ENCODE data around the gene OCA2. TPM values are rescaled to one million over a fixed set of nuclear protein-coding genes. Genes with fewer than 3 reads are reported as not detected.

OCA2 gene
- total RNA-seq, 1 donor from 2014 or later: 2.8 TPM

DNA sequence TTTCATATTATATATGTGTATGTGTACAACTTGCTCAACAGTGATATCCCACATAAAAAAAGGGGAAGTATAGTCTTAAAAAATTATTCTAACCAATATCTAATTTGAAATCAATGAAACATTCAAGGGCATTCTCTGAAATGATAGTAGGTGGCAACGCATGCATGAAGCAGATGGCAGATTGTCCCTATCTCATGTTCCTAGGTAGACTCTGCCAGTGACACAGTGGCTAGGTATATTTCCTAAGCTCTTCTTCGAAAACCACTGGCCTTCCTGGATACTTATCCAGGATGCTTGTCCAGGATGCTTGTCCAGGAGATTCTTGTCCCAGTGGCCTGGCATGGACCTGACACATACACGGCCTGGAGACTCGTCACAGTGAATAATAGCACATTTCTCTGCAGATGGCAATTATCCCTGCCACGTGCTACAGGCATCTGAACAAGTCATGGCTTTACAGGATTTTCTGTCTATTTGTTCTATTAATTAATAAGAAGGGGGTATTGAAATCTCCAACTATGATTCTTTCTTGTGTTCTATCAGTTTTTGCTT lies 54.9 kb downstream of the OCA2 start:
- Mint-ChIP-seq H3K27ac (no peak overlapping the region), H3K36me3 (no peaks in the 10 kb centered on the region), H3K4me1 (ENCODE audit: unreplicated experiment) (peaks cover 8% of the 10 kb centered on the region), H3K4me3 (no peak overlapping the region), H3K27me3 (no peaks in the 10 kb centered on the region), H3K9me3 (peaks cover 11% of the 10 kb centered on the region)
- no peak for DNase-seq (ENCODE audit: extremely low spot score, unreplicated experiment)
- TF ChIP-seq, protein P1, sequence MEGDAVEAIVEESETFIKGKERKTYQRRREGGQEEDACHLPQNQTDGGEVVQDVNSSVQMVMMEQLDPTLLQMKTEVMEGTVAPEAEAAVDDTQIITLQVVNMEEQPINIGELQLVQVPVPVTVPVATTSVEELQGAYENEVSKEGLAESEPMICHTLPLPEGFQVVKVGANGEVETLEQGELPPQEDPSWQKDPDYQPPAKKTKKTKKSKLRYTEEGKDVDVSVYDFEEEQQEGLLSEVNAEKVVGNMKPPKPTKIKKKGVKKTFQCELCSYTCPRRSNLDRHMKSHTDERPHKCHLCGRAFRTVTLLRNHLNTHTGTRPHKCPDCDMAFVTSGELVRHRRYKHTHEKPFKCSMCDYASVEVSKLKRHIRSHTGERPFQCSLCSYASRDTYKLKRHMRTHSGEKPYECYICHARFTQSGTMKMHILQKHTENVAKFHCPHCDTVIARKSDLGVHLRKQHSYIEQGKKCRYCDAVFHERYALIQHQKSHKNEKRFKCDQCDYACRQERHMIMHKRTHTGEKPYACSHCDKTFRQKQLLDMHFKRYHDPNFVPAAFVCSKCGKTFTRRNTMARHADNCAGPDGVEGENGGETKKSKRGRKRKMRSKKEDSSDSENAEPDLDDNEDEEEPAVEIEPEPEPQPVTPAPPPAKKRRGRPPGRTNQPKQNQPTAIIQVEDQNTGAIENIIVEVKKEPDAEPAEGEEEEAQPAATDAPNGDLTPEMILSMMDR (conservative IDR thresholded peaks at IDR 0.05): no peak

DNA sequence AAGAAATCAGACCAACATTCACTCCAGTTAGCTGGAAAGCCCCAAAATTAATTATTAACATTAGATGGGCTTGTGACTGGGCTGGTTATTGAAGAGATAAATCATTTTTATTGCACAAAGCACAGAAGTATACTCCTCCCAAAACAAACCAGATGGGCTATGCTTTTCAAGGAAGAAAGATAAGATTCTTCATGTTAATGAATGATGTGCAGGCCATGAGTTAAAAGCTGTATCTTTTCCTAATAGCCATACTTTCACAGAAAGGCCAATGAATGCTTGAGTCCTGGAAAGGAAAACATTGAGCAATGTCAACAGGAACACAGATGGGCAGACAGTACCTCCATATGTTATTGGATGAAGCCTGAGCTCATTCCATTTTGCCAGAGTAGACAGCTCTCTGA lies 55.4 kb downstream of the OCA2 start:
- peak overlapping the region; percentile 3 for H3K4me3 Mint-ChIP-seq
- H3K27ac Mint-ChIP-seq: no peak overlapping the region
- peaks cover 11% of the 10 kb centered on the region for H3K9me3 Mint-ChIP-seq
- peaks cover 8% of the 10 kb centered on the region for H3K4me1 Mint-ChIP-seq (ENCODE audit: unreplicated experiment)
- no peak for DNase-seq (ENCODE audit: extremely low spot score, unreplicated experiment)
- H3K27me3 Mint-ChIP-seq: no peaks in the 10 kb centered on the region
- H3K36me3 Mint-ChIP-seq: no peaks in the 10 kb centered on the region
- TF ChIP-seq, protein P1 (conservative IDR thresholded peaks at IDR 0.05): no peak

DNA sequence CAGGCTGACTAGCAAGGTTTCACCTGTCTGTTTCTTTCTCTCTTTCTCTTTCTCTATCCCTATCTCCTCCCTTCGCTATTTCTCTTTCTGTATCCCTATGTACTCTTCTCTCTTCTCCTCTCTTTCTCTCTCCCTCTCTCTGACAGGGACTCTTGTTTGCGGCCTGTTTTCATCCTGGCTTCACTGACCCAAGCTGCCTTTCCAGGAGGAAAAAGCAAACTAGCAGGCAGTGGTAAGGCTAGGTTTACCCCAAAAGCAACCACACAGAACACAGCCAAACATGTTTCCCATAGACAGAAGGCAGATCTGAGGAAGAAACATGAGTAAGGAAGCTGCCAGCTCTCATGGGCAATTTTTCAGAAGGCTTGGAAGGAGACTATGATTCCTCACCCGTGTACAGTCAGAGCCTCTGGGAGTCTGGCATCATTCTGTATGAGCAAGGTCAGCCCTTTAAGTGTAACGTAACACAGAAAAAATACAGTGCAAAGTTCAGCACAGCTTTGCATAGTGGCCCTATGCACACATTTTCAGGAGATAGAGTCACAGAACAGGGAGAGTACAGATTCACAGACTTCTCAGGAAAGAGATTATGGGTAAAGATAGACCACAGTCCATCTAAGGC lies 61.0 kb downstream of the OCA2 start:
- Mint-ChIP-seq H3K4me1 (ENCODE audit: unreplicated experiment) (peaks cover 3% of the 10 kb centered on the region), H3K27me3 (no peaks in the 10 kb centered on the region), H3K9me3 (no peaks in the 10 kb centered on the region), H3K27ac (peak overlapping the region; percentile 9), H3K4me3 (no peak overlapping the region), H3K36me3 (no peaks in the 10 kb centered on the region)
- no peak for DNase-seq (ENCODE audit: extremely low spot score, unreplicated experiment)
- TF ChIP-seq, protein P1 (conservative IDR thresholded peaks at IDR 0.05): no peak

DNA sequence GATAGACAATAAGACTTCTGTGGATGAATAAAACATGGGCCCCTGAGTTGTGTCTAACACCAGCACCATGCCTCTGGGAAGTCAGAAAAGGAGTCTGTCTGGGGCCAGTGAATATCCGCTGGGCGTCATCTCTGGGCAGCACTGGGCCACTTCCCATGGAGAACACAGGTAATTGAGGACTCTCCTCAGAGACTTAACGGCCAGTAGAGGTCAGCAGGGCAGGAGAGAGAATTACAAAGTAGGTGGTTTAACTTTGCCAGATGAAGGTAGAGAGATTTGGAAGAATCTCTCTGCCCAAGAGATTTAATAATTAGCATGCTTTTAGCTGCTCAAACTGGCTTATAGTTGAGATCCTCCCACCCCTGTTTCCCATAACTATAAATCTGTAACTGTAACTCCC lies 65.7 kb downstream of the OCA2 start:
- Mint-ChIP-seq H3K9me3 (no peaks in the 10 kb centered on the region), H3K4me1 (ENCODE audit: unreplicated experiment) (no peaks in the 10 kb centered on the region), H3K27ac (no peak overlapping the region), H3K27me3 (no peaks in the 10 kb centered on the region), H3K4me3 (no peak overlapping the region), H3K36me3 (no peaks in the 10 kb centered on the region)
- TF ChIP-seq, protein P1 (conservative IDR thresholded peaks at IDR 0.05): no peak
- DNase-seq (ENCODE audit: extremely low spot score, unreplicated experiment): no peak

DNA sequence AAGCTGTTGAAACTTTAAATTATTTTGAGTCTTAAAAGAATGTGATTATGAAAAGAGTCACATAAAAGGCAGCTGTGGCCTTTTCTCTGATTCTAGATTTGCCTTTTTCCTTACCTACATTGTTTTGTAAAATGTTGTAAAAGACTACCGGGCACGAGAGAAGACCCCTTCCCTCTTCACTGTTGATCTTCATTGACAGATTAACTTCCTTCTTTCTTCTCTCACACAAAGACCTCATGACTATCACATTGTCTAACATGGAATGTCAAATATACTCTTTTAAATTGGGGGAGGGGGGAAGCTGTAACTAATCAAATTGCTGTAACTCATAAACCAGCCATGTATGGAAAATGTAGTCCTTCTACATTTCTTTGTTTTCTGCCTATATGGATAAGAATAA lies 68.3 kb downstream of the OCA2 start:
- Mint-ChIP-seq H3K4me1 (ENCODE audit: unreplicated experiment) (no peaks in the 10 kb centered on the region), H3K27ac (no peak overlapping the region), H3K36me3 (no peaks in the 10 kb centered on the region), H3K4me3 (no peak overlapping the region), H3K9me3 (no peaks in the 10 kb centered on the region), H3K27me3 (no peaks in the 10 kb centered on the region)
- DNase-seq (ENCODE audit: extremely low spot score, unreplicated experiment): no peak
- TF ChIP-seq, protein P1 (conservative IDR thresholded peaks at IDR 0.05): no peak

Measured in type B pancreatic cell (in vitro differentiated cells).